PFSK-1 (cell line): ENCODE measurements around the gene RGS7.

Experiments used
- FOXP2 ChIP-seq: optimal IDR thresholded peaks from 2 replicates; pipeline ENCODE3; 2011; ENCODE audit warnings: borderline replicate concordance, control low read depth, inconsistent platforms; ENCODE audit not compliant: insufficient read depth; ENCODE audit errors: extremely low read length, extremely low read depth
- POLR2AphosphoS5 ChIP-seq: IDR thresholded peaks from 2 replicates; pipeline ENCODE4 v1.6.1; 2012; ENCODE audit warnings: low read depth, mild to moderate bottlenecking, control low read depth, low read length, moderate library complexity
- REST ChIP-seq, 2 experiments: IDR thresholded peaks; 2 replicates each; pipeline versions ENCODE4 v1.6.1 to v1.8.0; 2011 to 2012; ENCODE audit warnings: low read depth in 2 of 2, low read length in 2 of 2, control low read depth in 1 of 2, inconsistent platforms in 1 of 2, mild to moderate bottlenecking in 1 of 2, moderate library complexity in 1 of 2; ENCODE audit not compliant: insufficient read depth in 1 of 2
- SIN3A ChIP-seq: IDR thresholded peaks from 2 replicates; pipeline ENCODE4 v1.6.1; 2012; ENCODE audit warnings: mild to moderate bottlenecking, low read length, moderate library complexity, borderline replicate concordance; ENCODE audit not compliant: insufficient read depth
- TAF1 ChIP-seq: IDR thresholded peaks from 2 replicates; pipeline ENCODE4 v1.6.1; 2012; ENCODE audit warnings: low read length, control low read depth, borderline replicate concordance; ENCODE audit not compliant: insufficient read depth

- TF ChIP-seq POLR2AphosphoS5 (no peak), REST (IDR thresholded peaks at IDR 0.05; ENCODE audit: insufficient read depth in 1 of 2, low read depth in 2 of 2, low read length in 2 of 2) (no peak), TAF1 (no peak), SIN3A (no peak), FOXP2 (no peak)
These were observed 179.3 kb downstream of the RGS7 start for GRCh38 chr1:241177660-241178059.
